Liver (tissue), 9 donors: ENCODE measurements around the gene ALDH1A2. TPM values are rescaled to one million over a fixed set of nuclear protein-coding genes. Genes with fewer than 3 reads are reported as not detected.

Source experiments
- DNase-seq: peaks from one replicate; pipeline ENCODE4 v3.0.0-alpha.2; 2017; ENCODE audit warnings: low spot score
- H3K27ac ChIP-seq, 2 donors: one replicate each; pipeline ENCODE4 v1.7.0; 2013; ENCODE audit warnings: inconsistent platforms in 2 of 2, low read length in 2 of 2, control low read depth in 1 of 2, low read depth in 1 of 2, mild to moderate bottlenecking in 1 of 2
- H3K27me3 ChIP-seq, 4 donors: one replicate each; pipeline versions ENCODE4 v1.6.1 to v1.7.0; 2013; ENCODE audit warnings: low read length in 3 of 4, inconsistent platforms in 1 of 4, mild to moderate bottlenecking in 1 of 4, moderate library complexity in 1 of 4; ENCODE audit not compliant: control insufficient read depth in 4 of 4, insufficient read depth in 4 of 4
- H3K36me3 ChIP-seq, 4 donors: one replicate each; pipeline versions ENCODE4 v1.6.1 to v1.7.0; 2013; ENCODE audit warnings: low read length in 3 of 4, mild to moderate bottlenecking in 3 of 4, low read depth in 1 of 4, moderate library complexity in 1 of 4; ENCODE audit not compliant: control insufficient read depth in 4 of 4, insufficient read depth in 3 of 4
- H3K4me1 ChIP-seq, 4 donors: one replicate each; pipeline versions ENCODE4 v1.6.1 to v1.7.0; 2013; ENCODE audit warnings: low read length in 3 of 4, mild to moderate bottlenecking in 3 of 4, moderate library complexity in 1 of 4; ENCODE audit not compliant: control insufficient read depth in 4 of 4, insufficient read depth in 4 of 4
- H3K4me3 ChIP-seq, 3 donors: one replicate each; pipeline versions ENCODE4 v1.6.1 to v1.7.0; 2013; ENCODE audit warnings: low read length in 3 of 3, control low read depth in 1 of 3, low read depth in 1 of 3, mild to moderate bottlenecking in 1 of 3
- H3K9ac ChIP-seq, 2 donors: one replicate each; pipeline ENCODE4 v1.7.0; 2013; ENCODE audit warnings: low read length in 2 of 2, mild to moderate bottlenecking in 2 of 2, moderate library complexity in 2 of 2, control low read depth in 1 of 2, low read depth in 1 of 2
- H3K9me3 ChIP-seq, 4 donors: one replicate each; pipeline versions ENCODE4 v1.6.1 to v1.7.0; 2013; ENCODE audit warnings: low read length in 3 of 4; ENCODE audit not compliant: control insufficient read depth in 4 of 4
- EGR1 ChIP-seq, 2 donors: IDR thresholded peaks; 2 replicates each; pipeline ENCODE4 v1.6.1; 2016 to 2018; ENCODE audit warnings: antibody characterized with exemption in 2 of 2, low read depth in 2 of 2
- FOXA1 ChIP-seq: IDR thresholded peaks from 2 replicates; pipeline ENCODE4 v1.6.1; 2016; ENCODE audit warnings: antibody characterized with exemption
- FOXA2 ChIP-seq: IDR thresholded peaks from 2 replicates; pipeline ENCODE4 v1.6.1; 2016; ENCODE audit warnings: antibody characterized with exemption
- GABPA ChIP-seq, 2 donors: IDR thresholded peaks in 1 of 2; conservative IDR thresholded peaks in 1 of 2; 2 replicates each; pipeline ENCODE4 v1.6.1; 2016; ENCODE audit warnings: antibody characterized with exemption in 2 of 2, mild to moderate bottlenecking in 1 of 2, moderate library complexity in 1 of 2
- HNF4G ChIP-seq: IDR thresholded peaks from 2 replicates; pipeline ENCODE4 v1.6.1; 2016; ENCODE audit warnings: antibody characterized with exemption
- JUND ChIP-seq, 2 donors: IDR thresholded peaks; 2 replicates each; pipeline ENCODE4 v1.6.1; 2016; ENCODE audit warnings: antibody characterized with exemption in 2 of 2
- NR2F2 ChIP-seq: IDR thresholded peaks from 2 replicates; pipeline ENCODE4 v1.6.1; 2016; ENCODE audit warnings: antibody characterized with exemption
- RAD21 ChIP-seq, 2 donors: IDR thresholded peaks; 2 replicates each; pipeline ENCODE4 v1.6.1; 2016; ENCODE audit warnings: antibody characterized with exemption in 2 of 2, mild to moderate bottlenecking in 2 of 2
- RXRA ChIP-seq, 2 donors: IDR thresholded peaks; 2 replicates each; pipeline ENCODE4 v1.6.1; 2017 to 2018; ENCODE audit warnings: antibody characterized with exemption in 2 of 2, mild to moderate bottlenecking in 1 of 2
- SP1 ChIP-seq: IDR thresholded peaks from 2 replicates; pipeline ENCODE4 v1.6.1; 2018; ENCODE audit warnings: antibody characterized with exemption, mild to moderate bottlenecking
- TAF1 ChIP-seq: conservative IDR thresholded peaks from 2 replicates; pipeline ENCODE4 v1.6.1; 2016; ENCODE audit warnings: antibody characterized with exemption, mild to moderate bottlenecking
- YY1 ChIP-seq: IDR thresholded peaks from 2 replicates; pipeline ENCODE4 v1.6.1; 2016; ENCODE audit warnings: antibody characterized with exemption, mild to moderate bottlenecking
- WGBS: extraction: QIAGEN DNeasy Blood & Tissue Kit; methylation state at CpG from one replicate; pipeline ENCODE4 v1.1.7; 2013; 5-methylcytosine and 5-hydroxymethylcytosine counted together
- polyA plus RNA-seq, 2 donors: library from polyadenylated mRNA; stranded (reverse) in 1 of 2; unstranded in 1 of 2; fragments of 200-250 nt in 1 of 2; fragments of >200 nt in 1 of 2; fragmentation: Nextera tagmentation in 1 of 2; extraction: Ambion mirVana in 1 of 2; gene quantifications; one replicate each; pipeline versions ENCODE4 v1.2.1 to v1.2.3, GENCODE V29; 2013 to 2015
- total RNA-seq, 2 donors: library from RNA; depleted of rRNA; stranded (reverse); fragments of >200 nt; gene quantifications; one replicate each; pipeline ENCODE4 v1.2.3, GENCODE V29; 2014
- TF ChIP-seq, protein P1 (sequence below): IDR thresholded peaks from 2 replicates; pipeline ENCODE4 v1.6.1; 2016; ENCODE audit warnings: antibody characterized with exemption, mild to moderate bottlenecking
- TF ChIP-seq, protein P2 (sequence below): IDR thresholded peaks from 2 replicates; pipeline ENCODE4 v1.6.1; 2016; ENCODE audit warnings: antibody characterized with exemption
- TF ChIP-seq, protein P3 (sequence below): IDR thresholded peaks from 2 replicates; pipeline ENCODE4 v1.6.1; 2016; ENCODE audit warnings: antibody characterized with exemption
- TF ChIP-seq, protein P4 (sequence below): IDR thresholded peaks from 2 replicates; pipeline ENCODE4 v1.6.1; 2016; ENCODE audit warnings: antibody characterized with exemption
- donor health status: healthy.
- donor health status: healthy.
- donor health status: healthy.
- donor health status: healthy.
- donor health status: healthy.

ALDH1A2 gene
- total and polyA plus RNA-seq, 4 donors = 1.2 to 22.7 (median 14.0) TPM

DNA sequence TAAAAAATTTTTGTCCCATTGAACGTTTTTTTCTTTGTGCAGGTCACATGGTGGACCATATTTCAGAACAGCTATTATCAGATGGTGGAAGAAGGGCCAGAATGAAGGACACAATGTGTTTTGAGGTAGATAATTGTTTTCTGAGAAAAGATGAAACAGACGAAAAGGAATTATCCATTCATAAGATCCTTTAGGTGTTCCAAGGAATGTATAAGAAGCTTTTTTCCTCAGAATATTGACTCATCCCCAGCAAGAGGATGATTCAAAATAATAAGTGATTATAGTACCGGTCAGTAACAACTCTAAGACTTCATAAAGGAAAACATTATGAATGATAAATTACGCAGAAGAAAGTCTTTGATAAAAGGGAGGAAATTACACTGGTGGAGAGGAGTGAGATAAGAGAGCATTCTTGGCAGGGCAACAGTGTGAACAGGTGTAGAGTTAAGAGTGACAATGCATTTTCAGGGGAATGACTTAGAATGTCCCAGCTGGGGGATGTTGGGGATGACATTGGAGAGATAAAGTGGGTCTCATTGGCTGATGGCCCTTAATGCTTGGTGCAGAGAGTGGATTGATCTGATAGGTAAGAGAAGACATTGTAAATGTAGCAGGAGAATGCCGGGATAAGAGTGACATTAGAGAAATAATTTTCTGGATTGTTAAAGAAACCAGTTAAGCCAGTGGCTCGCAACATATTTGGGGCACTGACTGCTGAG lies 45.6 kb upstream of the ALDH1A2 start:
- H3K4me3 ChIP-seq = no peak overlapping the region
- no peak overlapping the region for H3K9ac ChIP-seq
- no peak overlapping the region for H3K27ac ChIP-seq
- TF ChIP-seq, protein P1, sequence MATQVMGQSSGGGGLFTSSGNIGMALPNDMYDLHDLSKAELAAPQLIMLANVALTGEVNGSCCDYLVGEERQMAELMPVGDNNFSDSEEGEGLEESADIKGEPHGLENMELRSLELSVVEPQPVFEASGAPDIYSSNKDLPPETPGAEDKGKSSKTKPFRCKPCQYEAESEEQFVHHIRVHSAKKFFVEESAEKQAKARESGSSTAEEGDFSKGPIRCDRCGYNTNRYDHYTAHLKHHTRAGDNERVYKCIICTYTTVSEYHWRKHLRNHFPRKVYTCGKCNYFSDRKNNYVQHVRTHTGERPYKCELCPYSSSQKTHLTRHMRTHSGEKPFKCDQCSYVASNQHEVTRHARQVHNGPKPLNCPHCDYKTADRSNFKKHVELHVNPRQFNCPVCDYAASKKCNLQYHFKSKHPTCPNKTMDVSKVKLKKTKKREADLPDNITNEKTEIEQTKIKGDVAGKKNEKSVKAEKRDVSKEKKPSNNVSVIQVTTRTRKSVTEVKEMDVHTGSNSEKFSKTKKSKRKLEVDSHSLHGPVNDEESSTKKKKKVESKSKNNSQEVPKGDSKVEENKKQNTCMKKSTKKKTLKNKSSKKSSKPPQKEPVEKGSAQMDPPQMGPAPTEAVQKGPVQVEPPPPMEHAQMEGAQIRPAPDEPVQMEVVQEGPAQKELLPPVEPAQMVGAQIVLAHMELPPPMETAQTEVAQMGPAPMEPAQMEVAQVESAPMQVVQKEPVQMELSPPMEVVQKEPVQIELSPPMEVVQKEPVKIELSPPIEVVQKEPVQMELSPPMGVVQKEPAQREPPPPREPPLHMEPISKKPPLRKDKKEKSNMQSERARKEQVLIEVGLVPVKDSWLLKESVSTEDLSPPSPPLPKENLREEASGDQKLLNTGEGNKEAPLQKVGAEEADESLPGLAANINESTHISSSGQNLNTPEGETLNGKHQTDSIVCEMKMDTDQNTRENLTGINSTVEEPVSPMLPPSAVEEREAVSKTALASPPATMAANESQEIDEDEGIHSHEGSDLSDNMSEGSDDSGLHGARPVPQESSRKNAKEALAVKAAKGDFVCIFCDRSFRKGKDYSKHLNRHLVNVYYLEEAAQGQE = no peak
- TF ChIP-seq FOXA1 = no peak
- TF ChIP-seq YY1 = no peak
- H3K27me3 ChIP-seq = no peaks in the 10 kb centered on the region
- WGBS = 82% methylated on average over 6 of the region's 6 CpGs
- no peaks in the 10 kb centered on the region for H3K36me3 ChIP-seq
- H3K4me1 ChIP-seq = peaks cover 0 to 23% (median 10%) of the 10 kb centered on the region in 4 donors
- H3K9me3 ChIP-seq = no peaks in the 10 kb centered on the region
- DNase-seq = no peak

DNA sequence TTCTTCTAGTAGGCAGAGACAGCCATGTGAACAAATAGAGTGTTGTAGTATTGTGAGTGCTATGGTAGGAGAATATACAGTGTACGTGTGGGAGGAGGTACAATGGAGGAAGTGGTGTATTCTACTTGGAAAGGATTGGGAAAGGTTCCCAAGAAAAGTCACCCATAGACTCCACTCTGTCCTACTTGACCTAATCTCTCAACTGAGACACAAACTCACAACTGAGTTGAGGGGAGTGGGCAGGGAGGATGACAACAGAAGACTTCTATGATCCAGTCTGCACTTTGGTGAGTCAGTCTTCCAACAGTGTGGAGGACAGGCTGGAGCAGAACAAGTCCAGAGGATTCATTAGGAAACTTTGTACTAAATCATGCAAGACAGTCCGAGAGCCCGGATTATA lies 43.9 kb upstream of the ALDH1A2 start:
- Histone ChIP-seq H3K36me3 (no peaks in the 10 kb centered on the region), H3K27me3 (no peaks in the 10 kb centered on the region), H3K9ac (no peak overlapping the region), H3K27ac (no peak overlapping the region), H3K4me3 (no peak overlapping the region), H3K9me3 (no peaks in the 10 kb centered on the region), H3K4me1 (peaks cover 0 to 6% (median 1%) of the 10 kb centered on the region in 4 donors)
- no peak for TF ChIP-seq TAF1
- no peak for DNase-seq
- WGBS = 95% methylated on average over 3 of the region's 3 CpGs

DNA sequence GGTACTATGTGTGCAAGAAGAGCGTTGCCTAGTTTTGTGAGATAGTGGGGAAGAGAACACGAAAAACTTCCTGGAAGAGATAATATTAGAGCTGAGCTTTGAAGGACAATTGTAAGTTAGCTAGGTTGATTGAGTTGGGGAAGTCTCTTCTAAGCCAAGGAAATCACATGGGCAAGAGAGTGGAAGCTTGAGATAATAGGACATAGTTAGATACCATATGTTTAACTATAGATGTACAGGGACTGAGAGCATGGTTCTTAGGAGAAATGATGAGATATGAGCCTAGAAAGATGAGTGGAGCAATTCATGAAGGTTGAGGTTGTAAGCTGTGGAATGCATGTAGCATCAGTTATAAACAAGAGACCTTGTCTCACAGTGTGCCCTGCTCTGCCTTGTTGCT lies 42.6 kb upstream of the ALDH1A2 start:
- no peak for TF ChIP-seq GABPA (IDR thresholded peaks at IDR 0.05 in 1 of 2, conservative IDR thresholded peaks at IDR 0.05 in 1 of 2)
- TF ChIP-seq SP1 = no peak
- TF ChIP-seq, protein P2, sequence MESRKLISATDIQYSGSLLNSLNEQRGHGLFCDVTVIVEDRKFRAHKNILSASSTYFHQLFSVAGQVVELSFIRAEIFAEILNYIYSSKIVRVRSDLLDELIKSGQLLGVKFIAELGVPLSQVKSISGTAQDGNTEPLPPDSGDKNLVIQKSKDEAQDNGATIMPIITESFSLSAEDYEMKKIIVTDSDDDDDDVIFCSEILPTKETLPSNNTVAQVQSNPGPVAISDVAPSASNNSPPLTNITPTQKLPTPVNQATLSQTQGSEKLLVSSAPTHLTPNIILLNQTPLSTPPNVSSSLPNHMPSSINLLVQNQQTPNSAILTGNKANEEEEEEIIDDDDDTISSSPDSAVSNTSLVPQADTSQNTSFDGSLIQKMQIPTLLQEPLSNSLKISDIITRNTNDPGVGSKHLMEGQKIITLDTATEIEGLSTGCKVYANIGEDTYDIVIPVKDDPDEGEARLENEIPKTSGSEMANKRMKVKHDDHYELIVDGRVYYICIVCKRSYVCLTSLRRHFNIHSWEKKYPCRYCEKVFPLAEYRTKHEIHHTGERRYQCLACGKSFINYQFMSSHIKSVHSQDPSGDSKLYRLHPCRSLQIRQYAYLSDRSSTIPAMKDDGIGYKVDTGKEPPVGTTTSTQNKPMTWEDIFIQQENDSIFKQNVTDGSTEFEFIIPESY = no peak
- no peak for TF ChIP-seq RAD21 (IDR thresholded peaks at IDR 0.05)
- TF ChIP-seq, protein P3, sequence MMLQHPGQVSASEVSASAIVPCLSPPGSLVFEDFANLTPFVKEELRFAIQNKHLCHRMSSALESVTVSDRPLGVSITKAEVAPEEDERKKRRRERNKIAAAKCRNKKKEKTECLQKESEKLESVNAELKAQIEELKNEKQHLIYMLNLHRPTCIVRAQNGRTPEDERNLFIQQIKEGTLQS = no peak
- TF ChIP-seq YY1 = no peak
- no peak for TF ChIP-seq JUND (IDR thresholded peaks at IDR 0.05)
- no peak for TF ChIP-seq NR2F2
- TF ChIP-seq EGR1 (IDR thresholded peaks at IDR 0.05; ENCODE audit: low read depth in 2 of 2) = no peak
- TF ChIP-seq TAF1 = no peak
- no peak for TF ChIP-seq FOXA2
- TF ChIP-seq, protein P4, sequence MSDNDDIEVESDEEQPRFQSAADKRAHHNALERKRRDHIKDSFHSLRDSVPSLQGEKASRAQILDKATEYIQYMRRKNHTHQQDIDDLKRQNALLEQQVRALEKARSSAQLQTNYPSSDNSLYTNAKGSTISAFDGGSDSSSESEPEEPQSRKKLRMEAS = no peak
- no peak for TF ChIP-seq HNF4G
- no peak for TF ChIP-seq RXRA (IDR thresholded peaks at IDR 0.05)
- Histone ChIP-seq H3K4me3 (no peak overlapping the region), H3K9me3 (no peaks in the 10 kb centered on the region), H3K27me3 (no peaks in the 10 kb centered on the region), H3K4me1 (no peaks in the 10 kb centered on the region), H3K36me3 (no peaks in the 10 kb centered on the region), H3K27ac (no peak overlapping the region), H3K9ac (no peak overlapping the region)
- no peak for DNase-seq
- 82% methylated on average over 2 of the region's 2 CpGs for WGBS
